ENCODE measurements around the gene LRMDA. TPM values are rescaled to one million over a fixed set of nuclear protein-coding genes. Genes with fewer than 3 reads are reported as not detected.

LRMDA gene
- total and polyA plus RNA-seq, 2 of the 13 experiments (the other 11 are each of a cell fraction or from before 2014, with no cell fraction given) = 13.4 to 22.0 TPM

DNA sequence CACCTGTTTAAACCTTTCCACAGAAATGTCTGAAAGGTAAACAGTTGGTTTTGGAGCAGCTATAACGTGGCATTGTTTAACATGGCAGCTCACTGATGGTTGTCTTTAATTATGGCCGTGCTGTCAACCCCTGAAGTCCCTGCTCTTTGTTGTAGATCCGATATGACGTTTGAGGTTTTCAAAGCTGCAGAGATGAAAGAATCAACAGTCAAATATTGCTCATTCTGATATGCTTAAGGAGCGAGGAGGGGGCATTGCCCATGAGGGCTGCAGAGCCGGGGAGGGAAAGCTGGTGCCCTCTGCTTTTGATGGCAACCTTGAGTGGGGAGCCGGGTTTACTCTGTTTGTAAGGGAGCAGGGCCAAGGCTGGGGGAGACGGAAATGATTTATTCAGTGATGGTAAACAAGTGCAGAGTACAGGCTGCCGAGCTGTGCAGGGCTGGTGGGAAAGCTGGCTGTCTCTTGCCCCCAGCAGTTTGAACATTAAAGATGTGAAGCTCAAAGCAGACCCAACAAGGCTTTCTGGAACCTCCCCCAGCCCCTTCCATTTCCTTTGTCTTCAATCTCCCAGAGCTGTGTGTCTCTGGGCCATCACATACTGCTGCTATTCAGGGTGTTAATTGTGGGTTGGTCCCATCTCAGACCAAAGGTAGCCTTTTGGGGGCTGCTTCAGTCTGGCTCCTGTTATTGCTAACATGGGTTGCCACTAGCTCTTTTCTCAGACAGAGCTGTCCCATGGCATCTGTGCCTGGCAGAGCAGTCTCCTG lies 345.5 kb downstream of the LRMDA start (continued):
- TF ChIP-seq ZSCAN21 (CRISPR knock-in tag; IDR thresholded peaks at IDR 0.05; ENCODE audit: borderline replicate concordance) (peak; percentile 80; the same call in 1 of the 2 replicates), ZNF772 (CRISPR knock-in tag; IDR thresholded peaks at IDR 0.05) (peak; percentile 76; the same call in 1 of the 2 replicates), KAT7 (CRISPR knock-in tag; IDR thresholded peaks at IDR 0.05; ENCODE audit: borderline replicate concordance) (peak; percentile 58), AFF4 (CRISPR knock-in tag; IDR thresholded peaks at IDR 0.05) (no peak), FLYWCH1 (CRISPR knock-in tag; IDR thresholded peaks at IDR 0.05) (no peak), ZSCAN12 (CRISPR knock-in tag; IDR thresholded peaks at IDR 0.05) (0 out of 2 replicates have a peak, but pooled peaks have one; percentile 22), ZNF205 (CRISPR knock-in tag; IDR thresholded peaks at IDR 0.05) (peak; percentile 75; the same call in 1 of the 2 replicates), ZNF260 (CRISPR knock-in tag; IDR thresholded peaks at IDR 0.05; ENCODE audit: borderline replicate concordance, low read depth) (no peak), ZC3H4 (CRISPR knock-in tag; IDR thresholded peaks at IDR 0.05; ENCODE audit: borderline replicate concordance) (no peak), KDM5B (CRISPR knock-in tag; IDR thresholded peaks at IDR 0.05; ENCODE audit: borderline replicate concordance) (peak; percentile 25; the same call in 1 of the 2 replicates), FOXA3 (CRISPR knock-in tag; IDR thresholded peaks at IDR 0.05) (peak; percentile 94), SIX4 (CRISPR knock-in tag; IDR thresholded peaks at IDR 0.05) (no peak), PCBP1 (IDR thresholded peaks at IDR 0.05; ENCODE audit: borderline replicate concordance, low read depth, low read length) (no peak), ZNF296 (CRISPR knock-in tag; conservative IDR thresholded peaks at IDR 0.05) (peak; percentile 35; the same call in 1 of the 2 replicates), ZNF513 (CRISPR knock-in tag; conservative IDR thresholded peaks at IDR 0.05) (no peak), PPARG (CRISPR knock-in tag; conservative IDR thresholded peaks at IDR 0.05) (peak; percentile 73), ATF1 (CRISPR knock-in tag; IDR thresholded peaks at IDR 0.05) (peak; percentile 85), ZKSCAN1 (IDR thresholded peaks at IDR 0.05; ENCODE audit: low read length) (no peak), ZNF839 (CRISPR knock-in tag; IDR thresholded peaks at IDR 0.05; ENCODE audit: borderline replicate concordance) (no peak), AKAP8 (CRISPR knock-in tag; IDR thresholded peaks at IDR 0.05) (0 out of 2 replicates have a peak, but pooled peaks have one; percentile 67)
- TF ChIP-seq, protein P1, sequence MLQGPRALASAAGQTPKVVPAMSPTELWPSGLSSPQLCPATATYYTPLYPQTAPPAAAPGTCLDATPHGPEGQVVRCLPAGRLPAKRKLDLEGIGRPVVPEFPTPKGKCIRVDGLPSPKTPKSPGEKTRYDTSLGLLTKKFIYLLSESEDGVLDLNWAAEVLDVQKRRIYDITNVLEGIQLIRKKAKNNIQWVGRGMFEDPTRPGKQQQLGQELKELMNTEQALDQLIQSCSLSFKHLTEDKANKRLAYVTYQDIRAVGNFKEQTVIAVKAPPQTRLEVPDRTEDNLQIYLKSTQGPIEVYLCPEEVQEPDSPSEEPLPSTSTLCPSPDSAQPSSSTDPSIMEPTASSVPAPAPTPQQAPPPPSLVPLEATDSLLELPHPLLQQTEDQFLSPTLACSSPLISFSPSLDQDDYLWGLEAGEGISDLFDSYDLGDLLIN (CRISPR knock-in tag; IDR thresholded peaks at IDR 0.05; ENCODE audit: borderline replicate concordance) = no peak
- TF ChIP-seq, protein P2, sequence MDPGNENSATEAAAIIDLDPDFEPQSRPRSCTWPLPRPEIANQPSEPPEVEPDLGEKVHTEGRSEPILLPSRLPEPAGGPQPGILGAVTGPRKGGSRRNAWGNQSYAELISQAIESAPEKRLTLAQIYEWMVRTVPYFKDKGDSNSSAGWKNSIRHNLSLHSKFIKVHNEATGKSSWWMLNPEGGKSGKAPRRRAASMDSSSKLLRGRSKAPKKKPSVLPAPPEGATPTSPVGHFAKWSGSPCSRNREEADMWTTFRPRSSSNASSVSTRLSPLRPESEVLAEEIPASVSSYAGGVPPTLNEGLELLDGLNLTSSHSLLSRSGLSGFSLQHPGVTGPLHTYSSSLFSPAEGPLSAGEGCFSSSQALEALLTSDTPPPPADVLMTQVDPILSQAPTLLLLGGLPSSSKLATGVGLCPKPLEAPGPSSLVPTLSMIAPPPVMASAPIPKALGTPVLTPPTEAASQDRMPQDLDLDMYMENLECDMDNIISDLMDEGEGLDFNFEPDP (CRISPR knock-in tag; conservative IDR thresholded peaks at IDR 0.05) = no peak

Measured in HepG2 (cell line).